Endothelial cell of umbilical vein (primary cell): ENCODE results near the gene MVK. TPM values are rescaled to one million over a fixed set of nuclear protein-coding genes. Genes with fewer than 3 reads are reported as not detected.

ENCODE experiments used
- BruUV-seq: library from RNA; stranded (reverse); fragments of 400-500 nt; replicated peaks from 2 replicates; lab custom pipeline; 2021; lab: Mats Ljungman, UMichigan
- CTCF ChIA-PET: fragments of 300-600, 350-600 bp; sonication (Branson Sonifier 250); formaldehyde crosslinking; loops from one replicate; lab custom pipeline; 2021; ENCODE audit warnings: antibody characterized with exemption, inconsistent platforms; lab: Charles Lee
- POLR2A ChIA-PET: fragments of 300-600, 350-600 bp; sonication (Branson Sonifier 250); formaldehyde crosslinking; loops from one replicate; lab custom pipeline; 2021; ENCODE audit warnings: antibody characterized with exemption, inconsistent platforms; lab: Charles Lee
- DNase-seq: peaks from one replicate; pipeline ENCODE4 v3.0.0-alpha.2; 2011; ENCODE audit warnings: low read depth, low spot score
- FAIRE-seq: peaks from 2 replicates; lab custom pipeline; 2011; peaks lifted over from hg19 to GRCh38; lab: Jason Lieb, UNC
- H2AFZ ChIP-seq: 2 replicates; pipeline ENCODE4 v1.6.0; 2012; ENCODE audit warnings: low read depth, low read length, control low read depth, inconsistent platforms
- H3K27ac ChIP-seq: 2 replicates; pipeline ENCODE4 v1.5.1; 2011; ENCODE audit warnings: low read depth, mild to moderate bottlenecking, control low read depth, low read length, moderate library complexity; ENCODE audit not compliant: insufficient read depth
- H3K27me3 ChIP-seq, 2 experiments: 2 replicates each; pipeline versions ENCODE4 v1.6.0 to v1.6.1; 2011; ENCODE audit warnings: low read length in 2 of 2, mixed read lengths in 1 of 2; ENCODE audit not compliant: control insufficient read depth in 2 of 2, insufficient read depth in 2 of 2
- H3K36me3 ChIP-seq, 2 experiments: 2 replicates in 1 of 2; 3 replicates in 1 of 2; pipeline ENCODE4 v1.5.1; 2011; ENCODE audit warnings: low read length in 2 of 2, mild to moderate bottlenecking in 1 of 2, moderate library complexity in 1 of 2; ENCODE audit not compliant: control insufficient read depth in 2 of 2, insufficient read depth in 2 of 2; ENCODE audit errors: extremely low read depth in 1 of 2
- H3K4me1 ChIP-seq: 3 replicates; pipeline ENCODE4 v1.5.1; 2011; ENCODE audit warnings: mild to moderate bottlenecking, low read length; ENCODE audit not compliant: control insufficient read depth, insufficient read depth; ENCODE audit errors: extremely low read depth
- H3K4me2 ChIP-seq: 2 replicates; pipeline ENCODE4 v1.6.1; 2011; ENCODE audit warnings: low read length, control low read depth, mixed read lengths; ENCODE audit not compliant: insufficient read depth
- H3K4me3 ChIP-seq, 3 experiments: fragments of 200-600 bp in 1 of 3; sonication (generic), shearing (Covaris generic) in 1 of 3; replicated peaks in 1 of 3; 2 replicates each; pipeline ENCODE4 v1.5.1; 2011 to 2016; ENCODE audit warnings: control low read depth in 3 of 3, low read length in 3 of 3, mild to moderate bottlenecking in 2 of 3, inconsistent platforms in 1 of 3, low read depth in 1 of 3, moderate library complexity in 1 of 3; ENCODE audit not compliant: insufficient read depth in 1 of 3
- H3K79me2 ChIP-seq: 2 replicates; pipeline ENCODE4 v1.6.0; 2012; ENCODE audit warnings: low read length, inconsistent platforms; ENCODE audit not compliant: control insufficient read depth, insufficient read depth
- H3K9ac ChIP-seq: replicated peaks from 2 replicates; pipeline ENCODE3; 2011; ENCODE audit warnings: low read length, control low read depth; ENCODE audit not compliant: insufficient read depth; ENCODE audit errors: extremely low read depth
- H3K9me1 ChIP-seq: replicated peaks from 3 replicates; pipeline ENCODE4 v1.6.0; 2011; ENCODE audit warnings: mild to moderate bottlenecking, low read length; ENCODE audit not compliant: control insufficient read depth, insufficient read depth; ENCODE audit errors: extremely low read depth
- H3K9me3 ChIP-seq: replicated peaks from 2 replicates; pipeline ENCODE4 v1.5.1; 2012; ENCODE audit warnings: low read length, inconsistent platforms; ENCODE audit not compliant: control insufficient read depth, insufficient read depth
- H4K20me1 ChIP-seq: replicated peaks from 2 replicates; pipeline ENCODE3; 2011; ENCODE audit warnings: mild to moderate bottlenecking, low read length; ENCODE audit not compliant: control insufficient read depth, insufficient read depth; ENCODE audit errors: extremely low read depth
- EZH2 ChIP-seq: IDR thresholded peaks from 2 replicates; pipeline ENCODE4 v1.6.1; 2012; ENCODE audit warnings: borderline replicate concordance, low read depth, mild to moderate bottlenecking, moderate library complexity, low read length, inconsistent platforms; ENCODE audit not compliant: severe bottlenecking
- FOS ChIP-seq: IDR thresholded peaks from 2 replicates; pipeline ENCODE4 v1.6.1; 2011; ENCODE audit warnings: mild to moderate bottlenecking, low read length, moderate library complexity, borderline replicate concordance; ENCODE audit not compliant: insufficient read depth
- GATA2 ChIP-seq: IDR thresholded peaks from 2 replicates; pipeline ENCODE4 v1.7.0; 2011; ENCODE audit warnings: low read depth, mild to moderate bottlenecking, moderate library complexity, mixed read lengths, low read length; ENCODE audit not compliant: insufficient read length, insufficient read depth
- JUN ChIP-seq: IDR thresholded peaks from 2 replicates; pipeline ENCODE4 v1.6.1; 2011; ENCODE audit warnings: borderline replicate concordance, low read depth; ENCODE audit not compliant: insufficient read length, insufficient read depth
- MYC ChIP-seq: IDR thresholded peaks from one replicate; pipeline ENCODE4 v1.6.1; 2011; ENCODE audit warnings: mild to moderate bottlenecking, low read depth, low read length
- POLR2A ChIP-seq: IDR thresholded peaks from 2 replicates; pipeline ENCODE4 v1.6.1; 2012; ENCODE audit warnings: low read depth, mild to moderate bottlenecking, control low read depth, low read length
- POLR2AphosphoS5 ChIP-seq: IDR thresholded peaks from 2 replicates; pipeline ENCODE4 v1.6.1; 2012; ENCODE audit warnings: low read depth, mild to moderate bottlenecking, control low read depth, low read length, moderate library complexity; ENCODE audit not compliant: insufficient read depth
- dilution Hi-C: fragments of 300-500 bp; cut with MboI; formaldehyde crosslinking; loops from one replicate; pipeline ENCODE4 v1.15.0; 2019; ENCODE audit warnings: low sequenced_read_pairs; ENCODE audit not compliant: extremely low pct_ligation_motif_present
- intact Hi-C: fragments of 100-400 bp; cut with micrococcal nuclease; formaldehyde crosslinking; loops from one replicate; pipeline ENCODE4 v1.10.0; 2022
- polyA plus RNA-seq, 4 experiments: library from polyadenylated mRNA; depleted of rRNA in 3 of 4; stranded (reverse) in 3 of 4; unstranded in 1 of 4; fragments of >200 nt; gene quantifications; 2 replicates each; pipeline versions ENCODE4 v1.2.1 to v1.2.3, GENCODE V29; 2011 to 2012; ENCODE audit warnings: missing spikeins in 1 of 4
- total RNA-seq: library from RNA; stranded (reverse); gene quantifications from 2 replicates; pipeline ENCODE4 v1.2.3, GENCODE V29; 2021
- TF ChIP-seq, protein P1 (sequence below): IDR thresholded peaks from 2 replicates; pipeline ENCODE4 v1.6.1; 2011; ENCODE audit not compliant: insufficient read depth, insufficient read length
- TF ChIP-seq, protein P2 (sequence below), 2 donors: IDR thresholded peaks; 1 replicate in 1 of 2; 2 replicates in 1 of 2; pipeline ENCODE4 v1.5.1; 2011; ENCODE audit warnings: low read length in 2 of 2, mild to moderate bottlenecking in 2 of 2, moderate library complexity in 2 of 2, control low read depth in 1 of 2, inconsistent platforms in 1 of 2, low read depth in 1 of 2; ENCODE audit not compliant: insufficient read depth in 1 of 2; ENCODE audit errors: extremely low read depth in 1 of 2

MVK gene
- total and polyA plus RNA-seq, 2 donors (not counting 3 experiments of a cell fraction or from before 2014, with no cell fraction given) = 32.6 to 42.6 TPM

DNA sequence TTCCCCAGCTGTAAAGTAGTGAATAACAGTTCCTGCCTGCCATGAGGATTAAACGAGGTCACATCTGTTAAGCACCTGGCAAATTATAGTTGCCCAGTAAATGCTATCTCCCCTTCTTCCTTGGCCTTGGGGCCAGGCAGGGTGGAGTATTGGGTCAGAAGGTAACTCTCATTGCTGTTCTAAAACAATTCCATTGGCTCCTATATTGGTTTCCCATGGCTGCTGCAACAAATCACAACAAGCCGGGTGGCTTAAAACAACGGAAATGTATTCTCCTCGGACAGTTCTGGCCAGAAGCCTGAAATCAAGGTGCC is 32.2 kb upstream of the MVK start:
- H3K9me1 ChIP-seq = no peaks in the 10 kb centered on the region
- TF ChIP-seq, protein P1, sequence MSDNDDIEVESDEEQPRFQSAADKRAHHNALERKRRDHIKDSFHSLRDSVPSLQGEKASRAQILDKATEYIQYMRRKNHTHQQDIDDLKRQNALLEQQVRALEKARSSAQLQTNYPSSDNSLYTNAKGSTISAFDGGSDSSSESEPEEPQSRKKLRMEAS = no peak
- TF ChIP-seq FOS (no peak), EZH2 (no peak), GATA2 (no peak), JUN (no peak), POLR2AphosphoS5 (no peak), MYC (no peak), POLR2A (no peak)
- TF ChIP-seq, protein P2, sequence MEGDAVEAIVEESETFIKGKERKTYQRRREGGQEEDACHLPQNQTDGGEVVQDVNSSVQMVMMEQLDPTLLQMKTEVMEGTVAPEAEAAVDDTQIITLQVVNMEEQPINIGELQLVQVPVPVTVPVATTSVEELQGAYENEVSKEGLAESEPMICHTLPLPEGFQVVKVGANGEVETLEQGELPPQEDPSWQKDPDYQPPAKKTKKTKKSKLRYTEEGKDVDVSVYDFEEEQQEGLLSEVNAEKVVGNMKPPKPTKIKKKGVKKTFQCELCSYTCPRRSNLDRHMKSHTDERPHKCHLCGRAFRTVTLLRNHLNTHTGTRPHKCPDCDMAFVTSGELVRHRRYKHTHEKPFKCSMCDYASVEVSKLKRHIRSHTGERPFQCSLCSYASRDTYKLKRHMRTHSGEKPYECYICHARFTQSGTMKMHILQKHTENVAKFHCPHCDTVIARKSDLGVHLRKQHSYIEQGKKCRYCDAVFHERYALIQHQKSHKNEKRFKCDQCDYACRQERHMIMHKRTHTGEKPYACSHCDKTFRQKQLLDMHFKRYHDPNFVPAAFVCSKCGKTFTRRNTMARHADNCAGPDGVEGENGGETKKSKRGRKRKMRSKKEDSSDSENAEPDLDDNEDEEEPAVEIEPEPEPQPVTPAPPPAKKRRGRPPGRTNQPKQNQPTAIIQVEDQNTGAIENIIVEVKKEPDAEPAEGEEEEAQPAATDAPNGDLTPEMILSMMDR (IDR thresholded peaks at IDR 0.05; ENCODE audit: extremely low read depth in 1 of 2, insufficient read depth in 1 of 2, low read depth in 1 of 2, low read length in 2 of 2) = no peak
- H2AFZ ChIP-seq = no peak overlapping the region
- no peaks in the 10 kb centered on the region for H3K36me3 ChIP-seq
- dilution Hi-C loops (no loop called here), intact Hi-C loops (no loop called here)
- H3K4me1 ChIP-seq = peaks cover 21% of the 10 kb centered on the region
- H3K9me3 ChIP-seq = no peaks in the 10 kb centered on the region
- H3K27ac ChIP-seq = no peak overlapping the region
- BruUV-seq = no TSS peak
- H4K20me1 ChIP-seq = no peaks in the 10 kb centered on the region
- H3K79me2 ChIP-seq = no peaks in the 10 kb centered on the region
- CTCF ChIA-PET = interaction anchor here (1.4 to 1.7 kb wide), 2 partner anchors 57 to 234 kb away, joined by 3 to 6 read pairs; no protein-coding TSS in a partner anchor
- no peak for FAIRE-seq
- no peak overlapping the region for H3K9ac ChIP-seq
- no peak overlapping the region for H3K4me3 ChIP-seq
- H3K4me2 ChIP-seq = no peak overlapping the region
- POLR2A ChIA-PET = no interaction called here
- no peak for DNase-seq
- no peaks in the 10 kb centered on the region for H3K27me3 ChIP-seq
